ENCODE data around the gene CDCA8.

DNA sequence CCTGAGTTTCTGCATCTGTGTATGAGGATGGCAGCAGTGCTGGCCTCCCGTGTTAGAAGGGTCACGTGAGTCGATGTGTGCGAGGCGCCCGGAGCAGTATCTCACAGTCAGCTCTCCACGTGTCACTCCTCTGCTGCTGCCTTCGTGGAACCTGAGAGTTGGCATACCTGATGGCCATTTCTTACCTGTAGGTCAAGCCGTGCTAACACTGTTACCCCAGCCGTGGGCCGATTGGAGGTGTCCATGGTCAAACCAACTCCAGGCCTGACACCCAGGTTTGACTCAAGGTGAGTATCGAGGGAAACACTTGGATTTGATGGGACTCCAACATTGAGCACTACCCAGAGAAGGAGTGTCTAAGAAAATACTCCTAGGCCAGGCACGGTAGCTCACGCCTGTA lies 10.7 kb downstream of the CDCA8 start:
- TF ChIP-seq POLR2A (IDR thresholded peaks at IDR 0.05; ENCODE audit: extremely low read depth, insufficient read length) (no peak), CTCF (IDR thresholded peaks at IDR 0.05; ENCODE audit: low read depth, low read length) (no peak)

Measured in NB4 (cell line).